Skeletal muscle tissue (tissue), 4 donors: Measurements from ENCODE around the gene METTL25B. TPM values are rescaled to one million over a fixed set of nuclear protein-coding genes. Genes with fewer than 3 reads are reported as not detected.

Experiments
- H3K27ac ChIP-seq: one replicate; pipeline ENCODE4 v1.7.0; 2013; ENCODE audit warnings: mild to moderate bottlenecking, low read depth, low read length, inconsistent platforms
- H3K27me3 ChIP-seq, 3 donors: one replicate each; pipeline ENCODE4 v1.7.0; 2013; ENCODE audit warnings: low read length in 3 of 3; ENCODE audit not compliant: control insufficient read depth in 3 of 3, insufficient read depth in 3 of 3
- H3K36me3 ChIP-seq, 3 donors: one replicate each; pipeline ENCODE4 v1.7.0; 2013; ENCODE audit warnings: low read length in 3 of 3; ENCODE audit not compliant: control insufficient read depth in 3 of 3, insufficient read depth in 3 of 3
- H3K4me1 ChIP-seq, 3 donors: one replicate each; pipeline ENCODE4 v1.7.0; 2013; ENCODE audit warnings: low read length in 3 of 3, mild to moderate bottlenecking in 3 of 3; ENCODE audit not compliant: control insufficient read depth in 3 of 3, insufficient read depth in 3 of 3
- H3K4me3 ChIP-seq, 3 donors: one replicate each; pipeline ENCODE4 v1.7.0; 2013; ENCODE audit warnings: low read length in 3 of 3
- H3K9ac ChIP-seq, 3 donors: one replicate each; pipeline ENCODE4 v1.7.0; 2013; ENCODE audit warnings: low read length in 3 of 3, mild to moderate bottlenecking in 3 of 3, moderate library complexity in 2 of 3, low read depth in 1 of 3
- H3K9me3 ChIP-seq, 3 donors: one replicate each; pipeline ENCODE4 v1.7.0; 2013; ENCODE audit warnings: low read length in 3 of 3; ENCODE audit not compliant: control insufficient read depth in 3 of 3
- total RNA-seq: library from RNA; depleted of rRNA; stranded (reverse); fragments of >200 nt; gene quantifications from one replicate; pipeline ENCODE4 v1.2.3, GENCODE V29; 2014
- donor health status: Osteomylitis.

The METTL25B gene
- total RNA-seq, 1 donor from 2014 or later: 4.2 TPM

- H3K9me3 ChIP-seq: no peaks in the 10 kb centered on the region
- H3K4me1 ChIP-seq: peaks cover 11 to 25% (median 20%) of the 10 kb centered on the region in 3 donors
- H3K27me3 ChIP-seq: peaks cover 26 to 52% (median 36%) of the 10 kb centered on the region in 3 donors
- H3K9ac ChIP-seq: no peak overlapping the region
- no peak overlapping the region for H3K27ac ChIP-seq
- peaks cover 0 to 2% (median 0%) of the 10 kb centered on the region in 3 donors for H3K36me3 ChIP-seq
- H3K4me3 ChIP-seq: no peak overlapping the region
Observed at GRCh38 chr1:156700736-156701531, 27.3 kb upstream of the METTL25B start.

GRCh38 chr1:156703336-156703735 is 24.9 kb upstream of the METTL25B start:
- Histone ChIP-seq H3K9ac (peak overlapping the region in 2 of 3 donors; percentile 20 to 25), H3K4me1 (peaks cover 18 to 32% (median 27%) of the 10 kb centered on the region in 3 donors), H3K36me3 (peaks cover 0 to 2% (median 0%) of the 10 kb centered on the region in 3 donors), H3K27me3 (peaks cover 26 to 59% (median 36%) of the 10 kb centered on the region in 3 donors), H3K9me3 (no peaks in the 10 kb centered on the region), H3K27ac (no peak overlapping the region), H3K4me3 (no peak overlapping the region)

GRCh38 chr1:156703741-156704140 is 24.5 kb upstream of the METTL25B start:
- H3K27me3 ChIP-seq: peaks cover 26 to 59% (median 36%) of the 10 kb centered on the region in 3 donors

GRCh38 chr1:156704166-156704711 is 24.0 kb upstream of the METTL25B start:
- Histone ChIP-seq H3K9me3 (no peaks in the 10 kb centered on the region), H3K4me3 (peak overlapping the region in 2 of 3 donors; percentile 14 to 49), H3K4me1 (peaks cover 21 to 32% (median 28%) of the 10 kb centered on the region in 3 donors), H3K36me3 (peaks cover 0 to 2% (median 0%) of the 10 kb centered on the region in 3 donors), H3K27me3 (peaks cover 26 to 56% (median 36%) of the 10 kb centered on the region in 3 donors), H3K27ac (no peak overlapping the region), H3K9ac (peak overlapping the region in 1 of 3 donors; percentile 54)

More at GRCh38 chr1:156703741-156704140, 24.5 kb upstream of the METTL25B start:
- Histone ChIP-seq H3K9me3 (no peaks in the 10 kb centered on the region), H3K9ac (peak overlapping the region in 2 of 3 donors; percentile 20 to 25), H3K36me3 (peaks cover 0 to 2% (median 0%) of the 10 kb centered on the region in 3 donors), H3K4me3 (peak overlapping the region in 1 of 3 donors; percentile 49), H3K4me1 (peaks cover 18 to 32% (median 27%) of the 10 kb centered on the region in 3 donors), H3K27ac (no peak overlapping the region)

GRCh38 chr1:156704930-156705320 is 23.3 kb upstream of the METTL25B start:
- H3K27ac ChIP-seq: no peak overlapping the region
- H3K4me3 ChIP-seq: peak overlapping the region; percentile 55 to 66 (median 58)
- no peaks in the 10 kb centered on the region for H3K9me3 ChIP-seq
- peaks cover 26 to 56% (median 36%) of the 10 kb centered on the region in 3 donors for H3K27me3 ChIP-seq
- H3K9ac ChIP-seq: peak overlapping the region; percentile 20 to 50 (median 45)
- peaks cover 0 to 2% (median 0%) of the 10 kb centered on the region in 3 donors for H3K36me3 ChIP-seq
- peaks cover 28 to 38% (median 34%) of the 10 kb centered on the region in 3 donors for H3K4me1 ChIP-seq

- H3K27ac ChIP-seq: peak within 1 kb of the TSS; percentile 76
- peaks cover 26 to 53% (median 31%) of the 10 kb centered on the region in 3 donors for H3K27me3 ChIP-seq
- H3K4me1 ChIP-seq: peaks cover 33 to 43% (median 38%) of the 10 kb centered on the region in 3 donors
- H3K36me3 ChIP-seq: peaks cover 0 to 2% (median 0%) of the 10 kb centered on the region in 3 donors
- peak within 1 kb of the TSS; percentile 51 to 76 (median 65) for H3K9ac ChIP-seq
- H3K9me3 ChIP-seq: no peaks in the 10 kb centered on the region
- peak within 1 kb of the TSS; percentile 55 to 70 (median 66) for H3K4me3 ChIP-seq
Observed at GRCh38 chr1:156705321-156705917, 22.9 kb upstream of the METTL25B start, which contains the start of gene CRABP2. TSS of gene CRABP2 (minus strand) at chr1:156705583. CDS start at chr1:156705446, 137 bp downstream.

GRCh38 chr1:156705918-156706656 is 22.2 kb upstream of the METTL25B start:
- Histone ChIP-seq H3K27ac (peak overlapping the region; percentile 76), H3K9ac (peak overlapping the region; percentile 51 to 76 (median 65)), H3K4me1 (peaks cover 36 to 43% (median 39%) of the 10 kb centered on the region in 3 donors), H3K9me3 (no peaks in the 10 kb centered on the region), H3K36me3 (no peaks in the 10 kb centered on the region), H3K4me3 (peak overlapping the region; percentile 55 to 70 (median 66)), H3K27me3 (peaks cover 25 to 46% (median 26%) of the 10 kb centered on the region in 3 donors)

- Histone ChIP-seq H3K27ac (peak overlapping the region; percentile 76), H3K4me1 (peaks cover 36 to 43% (median 39%) of the 10 kb centered on the region in 3 donors), H3K36me3 (no peaks in the 10 kb centered on the region), H3K9ac (peak overlapping the region in 2 of 3 donors; percentile 65 to 76), H3K4me3 (peak overlapping the region; percentile 55 to 70 (median 66)), H3K9me3 (no peaks in the 10 kb centered on the region), H3K27me3 (peaks cover 21 to 38% (median 26%) of the 10 kb centered on the region in 3 donors)
Observed at GRCh38 chr1:156706657-156707416, 21.4 kb upstream of the METTL25B start.
